Testis (tissue), 3 donors: ENCODE results near the gene NUCKS1. TPM values are rescaled to one million over a fixed set of nuclear protein-coding genes. Genes with fewer than 3 reads are reported as not detected.
A peak's percentile ranks its signal among the peaks of the same experiment; 100 is the strongest.

ENCODE experiments used
- DNase-seq: peaks from one replicate; pipeline ENCODE4 v3.0.0-alpha.2; 2019
- H3K27ac ChIP-seq, 2 donors: fragments of 200-600 bp; sonication (generic); one replicate each; pipeline ENCODE4 v1.5.1; 2019
- H3K27me3 ChIP-seq: fragments of 200-600 bp; sonication (generic); one replicate; pipeline ENCODE4 v1.5.1; 2019
- H3K36me3 ChIP-seq: fragments of 200-600 bp; sonication (generic); one replicate; pipeline ENCODE4 v1.5.1; 2017; ENCODE audit warnings: low read depth; ENCODE audit errors: missing control alignments
- H3K4me1 ChIP-seq: fragments of 200-600 bp; sonication (generic); one replicate; pipeline ENCODE4 v1.5.1; 2019
- H3K4me3 ChIP-seq, 2 donors: fragments of 200-600 bp; sonication (generic); one replicate each; pipeline ENCODE4 v1.5.1; 2017 to 2019
- H3K9me3 ChIP-seq: fragments of 200-600 bp; sonication (generic); one replicate; pipeline ENCODE4 v1.5.1; 2017
- CTCF ChIP-seq, 3 experiments: fragments of 450-650 bp in 2 of 3; fragments of 200-600 bp in 1 of 3; sonication (generic) in 1 of 3; IDR thresholded peaks; one replicate each; pipeline ENCODE4 v1.5.1; 2016 to 2019; ENCODE audit warnings: antibody characterized with exemption in 3 of 3, mild to moderate bottlenecking in 2 of 3, moderate library complexity in 1 of 3
- POLR2A ChIP-seq: fragments of 450-650 bp; IDR thresholded peaks from one replicate; pipeline ENCODE4 v1.6.1; 2017; ENCODE audit warnings: antibody characterized with exemption, mild to moderate bottlenecking, moderate library complexity
- WGBS, 2 donors: methylation state at CpG; one replicate each; pipeline ENCODE4 v1.1.5; 2018; 5-methylcytosine and 5-hydroxymethylcytosine counted together
- intact Hi-C: fragments of 100-400 bp; cut with DNase I; formaldehyde crosslinking; loops from one replicate; pipeline ENCODE4 v1.15.1; 2023; ENCODE audit warnings: low total_unique reads
- polyA plus RNA-seq: library from polyadenylated mRNA; stranded (reverse); fragments of 350-450 nt; fragmentation: Illumina TruSeq; extraction: RNeasy Lipid Tissue Mini Kit (QIAGEN cat#74804); gene quantifications from one replicate; pipeline ENCODE4 v1.2.3, GENCODE V29; 2014; ENCODE audit warnings: low read depth, low replicate concordance; ENCODE audit not compliant: insufficient read depth
- total RNA-seq, 2 donors: library from RNA; depleted of rRNA; stranded (reverse); fragments of >200 nt; gene quantifications; one replicate each; pipeline ENCODE4 v1.2.3, GENCODE V29; 2016

The NUCKS1 gene
- total and polyA plus RNA-seq, 3 donors from 2014 or later = 57.7 to 98.6 (median 66.3) TPM

GRCh38 chr1:205714190-205714905 is 35.6 kb downstream of the NUCKS1 start:
- no peaks in the 10 kb centered on the region for H3K27me3 ChIP-seq
- H3K27ac ChIP-seq = no peak overlapping the region
- H3K4me1 ChIP-seq = no peaks in the 10 kb centered on the region
- no peak for DNase-seq
- H3K4me3 ChIP-seq = no peak overlapping the region
- no peaks in the 10 kb centered on the region for H3K36me3 ChIP-seq
- 68 to 80% methylated on average over 5 of the region's 5 CpGs for WGBS, 2 donors
- no peak for TF ChIP-seq CTCF (IDR thresholded peaks at IDR 0.05)
- no peaks in the 10 kb centered on the region for H3K9me3 ChIP-seq
- intact Hi-C loops = no loop called here

- no peak overlapping the region for H3K27ac ChIP-seq
- WGBS, 2 donors = 47 to 54% methylated on average over 8 of the region's 8 CpGs
- H3K27me3 ChIP-seq = no peaks in the 10 kb centered on the region
- DNase-seq = peak; percentile 88
- intact Hi-C loops = no loop called here
- H3K36me3 ChIP-seq = no peaks in the 10 kb centered on the region
- TF ChIP-seq CTCF (IDR thresholded peaks at IDR 0.05) (peak; percentile 80 to 85 (median 84)), POLR2A (no peak)
- no peaks in the 10 kb centered on the region for H3K9me3 ChIP-seq
- H3K4me1 ChIP-seq = peaks cover 11% of the 10 kb centered on the region
- H3K4me3 ChIP-seq = no peak overlapping the region
Measured at GRCh38 chr1:205711105-205712048, 38.6 kb downstream of the NUCKS1 start.

- DNase-seq = no peak
- Histone ChIP-seq H3K27me3 (no peaks in the 10 kb centered on the region), H3K4me3 (no peak overlapping the region), H3K36me3 (no peaks in the 10 kb centered on the region), H3K4me1 (peaks cover 11% of the 10 kb centered on the region), H3K9me3 (no peaks in the 10 kb centered on the region), H3K27ac (no peak overlapping the region)
- intact Hi-C loops = no loop called here
- no peak for TF ChIP-seq POLR2A
- TF ChIP-seq CTCF (IDR thresholded peaks at IDR 0.05) = no peak
- WGBS, 2 donors = 68 to 69% methylated on average over 1 of the region's 1 CpG
Measured at GRCh38 chr1:205710201-205711062, 39.5 kb downstream of the NUCKS1 start.

GRCh38 chr1:205709640-205710039 is 40.3 kb downstream of the NUCKS1 start:
- intact Hi-C loops = no loop called here
- 85 to 92% methylated on average over 2 of the region's 2 CpGs for WGBS, 2 donors

More at GRCh38 chr1:205709640-205710039, 40.3 kb downstream of the NUCKS1 start:
- DNase-seq = no peak
- H3K4me3 ChIP-seq = no peak overlapping the region
- no peak overlapping the region for H3K27ac ChIP-seq
- H3K9me3 ChIP-seq = no peaks in the 10 kb centered on the region
- no peaks in the 10 kb centered on the region for H3K27me3 ChIP-seq
- peaks cover 11% of the 10 kb centered on the region for H3K4me1 ChIP-seq
- TF ChIP-seq POLR2A (no peak), CTCF (IDR thresholded peaks at IDR 0.05) (no peak)
- H3K36me3 ChIP-seq = no peaks in the 10 kb centered on the region
